Activated T-helper 1 cell treated with anti-CD3 and anti-CD28 coated beads, Interleukin-12 subunit alpha, Interleukin-12 subunit beta, Interleukin-2, Interleukin-4 antibody, amounts not matched to agents 30 ng/mL and 10 ng/mL and 1 ng/mL, durations not matched to agents 14 hours and 24 hours and 36 hours (primary cell): ENCODE results near the gene ATP8A2. TPM values are rescaled to one million over a fixed set of nuclear protein-coding genes. Genes with fewer than 3 reads are reported as not detected.

Experiments used
- DNase-seq: peaks from one replicate; pipeline ENCODE4 v3.0.0; 2021; ENCODE audit warnings: low spot score
- H3K27ac Mint-ChIP-seq: one replicate; pipeline ENCODE4 v1.8.0; 2021; ENCODE audit warnings: mild to moderate bottlenecking, mixed read lengths
- H3K27me3 Mint-ChIP-seq: one replicate; pipeline ENCODE4 v1.8.0; 2022; ENCODE audit warnings: mild to moderate bottlenecking, moderate library complexity, mixed read lengths; ENCODE audit not compliant: insufficient read depth
- H3K36me3 Mint-ChIP-seq: one replicate; pipeline ENCODE4 v1.8.0; 2021; ENCODE audit warnings: low read depth, mixed read lengths
- H3K4me1 Mint-ChIP-seq: one replicate; pipeline ENCODE4 v1.8.0; 2021; ENCODE audit warnings: low read depth, mixed read lengths
- H3K4me3 Mint-ChIP-seq: one replicate; pipeline ENCODE4 v1.8.0; 2021; ENCODE audit warnings: mild to moderate bottlenecking, moderate library complexity, mixed read lengths
- H3K9me3 Mint-ChIP-seq: one replicate; pipeline ENCODE4 v1.8.0; 2021; ENCODE audit warnings: mixed read lengths
- intact Hi-C: fragments of 100-400 bp; cut with micrococcal nuclease; formaldehyde crosslinking; loops from one replicate; pipeline ENCODE4 v1.15.1; 2024
- total RNA-seq: library from RNA; stranded (reverse); gene quantifications from 2 replicates; pipeline ENCODE4 v1.2.3, GENCODE V29; 2022

The ATP8A2 gene
- total RNA-seq, 1 donor from 2014 or later: 0.52 TPM

GRCh38 chr13:25585000-25585399 is 213.2 kb downstream of the ATP8A2 start:
- H3K4me1 Mint-ChIP-seq: peaks cover 7% of the 10 kb centered on the region
- DNase-seq: no peak
- no peak overlapping the region for H3K4me3 Mint-ChIP-seq
- H3K36me3 Mint-ChIP-seq: no peaks in the 10 kb centered on the region
- peaks cover 27% of the 10 kb centered on the region for H3K27me3 Mint-ChIP-seq
- H3K9me3 Mint-ChIP-seq: no peaks in the 10 kb centered on the region
- intact Hi-C loops: no loop called here
- no peak overlapping the region for H3K27ac Mint-ChIP-seq

- Mint-ChIP-seq H3K4me1 (peaks cover 7% of the 10 kb centered on the region), H3K9me3 (no peaks in the 10 kb centered on the region), H3K27me3 (peaks cover 29% of the 10 kb centered on the region), H3K4me3 (no peak overlapping the region), H3K36me3 (no peaks in the 10 kb centered on the region), H3K27ac (no peak overlapping the region)
- DNase-seq: no peak
- intact Hi-C loops: no loop called here
Measured at GRCh38 chr13:25587326-25587980, 215.7 kb downstream of the ATP8A2 start.

GRCh38 chr13:25588336-25589060 is 216.7 kb downstream of the ATP8A2 start:
- Mint-ChIP-seq H3K27me3 (peaks cover 29% of the 10 kb centered on the region), H3K4me1 (peaks cover 7% of the 10 kb centered on the region), H3K36me3 (no peaks in the 10 kb centered on the region), H3K4me3 (no peak overlapping the region), H3K9me3 (no peaks in the 10 kb centered on the region), H3K27ac (no peak overlapping the region)
- intact Hi-C loops: no loop called here
- no peak for DNase-seq

- Mint-ChIP-seq H3K4me1 (no peaks in the 10 kb centered on the region), H3K36me3 (no peaks in the 10 kb centered on the region), H3K9me3 (no peaks in the 10 kb centered on the region), H3K27ac (no peak overlapping the region), H3K4me3 (no peak overlapping the region), H3K27me3 (peaks cover 33% of the 10 kb centered on the region)
- no peak for DNase-seq
- intact Hi-C loops: no loop called here
Measured at GRCh38 chr13:25598421-25598820, 226.6 kb downstream of the ATP8A2 start.

- no peak overlapping the region for H3K27ac Mint-ChIP-seq
- no peaks in the 10 kb centered on the region for H3K36me3 Mint-ChIP-seq
- H3K4me3 Mint-ChIP-seq: no peak overlapping the region
- no peaks in the 10 kb centered on the region for H3K9me3 Mint-ChIP-seq
- DNase-seq: no peak
- no peaks in the 10 kb centered on the region for H3K4me1 Mint-ChIP-seq
- peaks cover 41% of the 10 kb centered on the region for H3K27me3 Mint-ChIP-seq
- intact Hi-C loops: no loop called here
Measured at GRCh38 chr13:25602176-25602575, 230.4 kb downstream of the ATP8A2 start.

- Mint-ChIP-seq H3K9me3 (peaks cover 3% of the 10 kb centered on the region), H3K36me3 (no peaks in the 10 kb centered on the region), H3K27ac (no peak overlapping the region), H3K27me3 (peaks cover 29% of the 10 kb centered on the region), H3K4me1 (no peaks in the 10 kb centered on the region), H3K4me3 (no peak overlapping the region)
- intact Hi-C loops: no loop called here
- DNase-seq: no peak
Measured at GRCh38 chr13:25604106-25604505, 232.3 kb downstream of the ATP8A2 start.

GRCh38 chr13:25607096-25607495 is 235.3 kb downstream of the ATP8A2 start:
- H3K36me3 Mint-ChIP-seq: no peaks in the 10 kb centered on the region
- no peak overlapping the region for H3K27ac Mint-ChIP-seq
- DNase-seq: no peak
- H3K9me3 Mint-ChIP-seq: peaks cover 21% of the 10 kb centered on the region
- intact Hi-C loops: no loop called here
- H3K4me1 Mint-ChIP-seq: no peaks in the 10 kb centered on the region
- no peak overlapping the region for H3K4me3 Mint-ChIP-seq
- peaks cover 28% of the 10 kb centered on the region for H3K27me3 Mint-ChIP-seq

GRCh38 chr13:25608181-25608580 is 236.4 kb downstream of the ATP8A2 start:
- H3K9me3 Mint-ChIP-seq: peaks cover 21% of the 10 kb centered on the region
- DNase-seq: no peak
- no peaks in the 10 kb centered on the region for H3K36me3 Mint-ChIP-seq
- intact Hi-C loops: no loop called here
- H3K4me3 Mint-ChIP-seq: no peak overlapping the region
- no peaks in the 10 kb centered on the region for H3K4me1 Mint-ChIP-seq
- H3K27ac Mint-ChIP-seq: no peak overlapping the region
- peaks cover 25% of the 10 kb centered on the region for H3K27me3 Mint-ChIP-seq

GRCh38 chr13:25616674-25617073 is 244.9 kb downstream of the ATP8A2 start:
- no peaks in the 10 kb centered on the region for H3K4me1 Mint-ChIP-seq
- H3K9me3 Mint-ChIP-seq: peaks cover 10% of the 10 kb centered on the region
- intact Hi-C loops: no loop called here
- H3K27me3 Mint-ChIP-seq: peaks cover 7% of the 10 kb centered on the region
- no peaks in the 10 kb centered on the region for H3K36me3 Mint-ChIP-seq
- H3K4me3 Mint-ChIP-seq: no peak overlapping the region
- H3K27ac Mint-ChIP-seq: no peak overlapping the region
- no peak for DNase-seq

GRCh38 chr13:25619897-25620296 is 248.1 kb downstream of the ATP8A2 start:
- Mint-ChIP-seq H3K9me3 (peaks cover 5% of the 10 kb centered on the region), H3K4me3 (no peak overlapping the region)
- DNase-seq: no peak

GRCh38 chr13:25625414-25625813 is 253.6 kb downstream of the ATP8A2 start:
- DNase-seq: no peak
- Mint-ChIP-seq H3K27ac (no peak overlapping the region), H3K27me3 (peaks cover 9% of the 10 kb centered on the region), H3K9me3 (peaks cover 9% of the 10 kb centered on the region), H3K4me1 (no peaks in the 10 kb centered on the region), H3K4me3 (no peak overlapping the region), H3K36me3 (no peaks in the 10 kb centered on the region)
- intact Hi-C loops: no loop called here

More at GRCh38 chr13:25619897-25620296, 248.1 kb downstream of the ATP8A2 start:
- H3K4me1 Mint-ChIP-seq: no peaks in the 10 kb centered on the region
- peaks cover 14% of the 10 kb centered on the region for H3K27me3 Mint-ChIP-seq
- H3K36me3 Mint-ChIP-seq: no peaks in the 10 kb centered on the region
- intact Hi-C loops: no loop called here
- H3K27ac Mint-ChIP-seq: no peak overlapping the region

- no peaks in the 10 kb centered on the region for H3K4me1 Mint-ChIP-seq
- no peak overlapping the region for H3K27ac Mint-ChIP-seq
- H3K4me3 Mint-ChIP-seq: no peak overlapping the region
- no peaks in the 10 kb centered on the region for H3K27me3 Mint-ChIP-seq
- DNase-seq: no peak
- H3K9me3 Mint-ChIP-seq: peaks cover 9% of the 10 kb centered on the region
- intact Hi-C loops: no loop called here
- H3K36me3 Mint-ChIP-seq: no peaks in the 10 kb centered on the region
Measured at GRCh38 chr13:25630329-25630900, 258.6 kb downstream of the ATP8A2 start.

- Mint-ChIP-seq H3K4me3 (no peak overlapping the region), H3K9me3 (peaks cover 3% of the 10 kb centered on the region), H3K36me3 (no peaks in the 10 kb centered on the region), H3K27ac (no peak overlapping the region), H3K27me3 (no peaks in the 10 kb centered on the region), H3K4me1 (no peaks in the 10 kb centered on the region)
- DNase-seq: no peak
- intact Hi-C loops: no loop called here
Measured at GRCh38 chr13:25632166-25632888, 260.6 kb downstream of the ATP8A2 start.
